ENCODE results near the gene SLC25A42. TPM values are rescaled to one million over a fixed set of nuclear protein-coding genes. Genes with fewer than 3 reads are reported as not detected.

SLC25A42 gene
- total and polyA plus RNA-seq, 3 experiments from 2014 or later = 10.4 to 19.3 (median 11.3) TPM

GRCh38 chr19:19052921-19053320, 10.9 kb upstream of the SLC25A42 start:
- no peak overlapping the region for H3K4me3 ChIP-seq (ENCODE audit: low read length)
- CTCF ChIA-PET = interaction anchor here (0.6 to 2.2 kb wide), 8 partner anchors 12 to 96 kb away, joined by 3 to 5 read pairs (median 4); no protein-coding TSS in a partner anchor
- no peaks in the 10 kb centered on the region for H3K9me3 ChIP-seq (ENCODE audit: low read length)
- Mint-ChIP-seq H3K4me3 (no peak overlapping the region), H3K4me1 (no peaks in the 10 kb centered on the region), H3K27ac (no peak overlapping the region), H3K9me3 (no peaks in the 10 kb centered on the region), H3K27me3 (no peaks in the 10 kb centered on the region), H3K36me3 (peaks cover 0 to 69% (median 2%) of the 10 kb centered on the region in 3 donors)
- no peak for DNase-seq
- H3K36me3 ChIP-seq (ENCODE audit: insufficient read depth, low read length) = peaks cover 12% of the 10 kb centered on the region
- H3K27ac ChIP-seq (ENCODE audit: low read depth, low read length) = no peak overlapping the region
- POLR2A ChIA-PET = no interaction called here
- H3K4me1 ChIP-seq (ENCODE audit: insufficient read depth, low read length) = no peaks in the 10 kb centered on the region
- no peaks in the 10 kb centered on the region for H3K27me3 ChIP-seq (ENCODE audit: insufficient read depth, low read length, poor library complexity, severe bottlenecking)

GRCh38 chr19:19053508-19054314, 10.1 kb upstream of the SLC25A42 start:
- H3K36me3 Mint-ChIP-seq = peaks cover 0 to 73% (median 2%) of the 10 kb centered on the region in 3 donors
- Histone ChIP-seq H3K4me3 (ENCODE audit: low read length) (no peak overlapping the region), H3K4me1 (ENCODE audit: insufficient read depth, low read length) (no peaks in the 10 kb centered on the region), H3K27me3 (ENCODE audit: insufficient read depth, low read length, poor library complexity, severe bottlenecking) (no peaks in the 10 kb centered on the region), H3K36me3 (ENCODE audit: insufficient read depth, low read length) (peaks cover 12% of the 10 kb centered on the region), H3K27ac (ENCODE audit: low read depth, low read length) (no peak overlapping the region), H3K9me3 (ENCODE audit: low read length) (no peaks in the 10 kb centered on the region)
- peak; percentile 53 to 76 (median 64) for DNase-seq
- H3K4me3 Mint-ChIP-seq = no peak overlapping the region
- ChIA-PET POLR2A (no interaction called here), CTCF (interaction anchor here (0.6 to 3.3 kb wide), 18 partner anchors 9 to 121 kb away, joined by 3 to 19 read pairs (median 4); partner anchors contain the start of gene SLC25A42)
- H3K9me3 Mint-ChIP-seq = no peaks in the 10 kb centered on the region
- H3K27me3 Mint-ChIP-seq = no peaks in the 10 kb centered on the region
- no peak overlapping the region for H3K27ac Mint-ChIP-seq
- no peaks in the 10 kb centered on the region for H3K4me1 Mint-ChIP-seq

GRCh38 chr19:19054315-19054938, 9.4 kb upstream of the SLC25A42 start:
- H3K27ac Mint-ChIP-seq = no peak overlapping the region
- H3K9me3 ChIP-seq (ENCODE audit: low read length) = no peaks in the 10 kb centered on the region
- H3K9me3 Mint-ChIP-seq = no peaks in the 10 kb centered on the region
- H3K27ac ChIP-seq (ENCODE audit: low read depth, low read length) = no peak overlapping the region
- no peaks in the 10 kb centered on the region for H3K27me3 ChIP-seq (ENCODE audit: insufficient read depth, low read length, poor library complexity, severe bottlenecking)
- no peak overlapping the region for H3K4me3 Mint-ChIP-seq
- no peaks in the 10 kb centered on the region for H3K4me1 Mint-ChIP-seq
- no peaks in the 10 kb centered on the region for H3K27me3 Mint-ChIP-seq
- H3K4me3 ChIP-seq (ENCODE audit: low read length) = no peak overlapping the region
- no peaks in the 10 kb centered on the region for H3K4me1 ChIP-seq (ENCODE audit: insufficient read depth, low read length)
- ChIA-PET CTCF (interaction anchor here (0.8 to 3.3 kb wide), 12 partner anchors 9 to 120 kb away, joined by 3 to 19 read pairs (median 5); partner anchors contain the start of gene SLC25A42), POLR2A (no interaction called here)
- DNase-seq = no peak
- peaks cover 0 to 69% (median 2%) of the 10 kb centered on the region in 3 donors for H3K36me3 Mint-ChIP-seq
- peaks cover 12% of the 10 kb centered on the region for H3K36me3 ChIP-seq (ENCODE audit: insufficient read depth, low read length)

GRCh38 chr19:19054939-19055440, 8.8 kb upstream of the SLC25A42 start:
- Histone ChIP-seq H3K27ac (ENCODE audit: low read depth, low read length) (no peak overlapping the region), H3K4me3 (ENCODE audit: low read length) (no peak overlapping the region), H3K9me3 (ENCODE audit: low read length) (no peaks in the 10 kb centered on the region), H3K36me3 (ENCODE audit: insufficient read depth, low read length) (peaks cover 12% of the 10 kb centered on the region), H3K4me1 (ENCODE audit: insufficient read depth, low read length) (no peaks in the 10 kb centered on the region), H3K27me3 (ENCODE audit: insufficient read depth, low read length, poor library complexity, severe bottlenecking) (no peaks in the 10 kb centered on the region)
- H3K36me3 Mint-ChIP-seq = peaks cover 0 to 68% (median 2%) of the 10 kb centered on the region in 3 donors
- DNase-seq = no peak
- ChIA-PET POLR2A (no interaction called here), CTCF (interaction anchor here (1.2 to 3.3 kb wide), 10 partner anchors 8 to 120 kb away, joined by 4 to 19 read pairs (median 6); partner anchors contain the start of gene SLC25A42)
- no peaks in the 10 kb centered on the region for H3K9me3 Mint-ChIP-seq
- H3K4me3 Mint-ChIP-seq = no peak overlapping the region
- H3K27me3 Mint-ChIP-seq = no peaks in the 10 kb centered on the region
- no peaks in the 10 kb centered on the region for H3K4me1 Mint-ChIP-seq
- no peak overlapping the region for H3K27ac Mint-ChIP-seq

- Histone ChIP-seq H3K9me3 (ENCODE audit: low read length) (no peaks in the 10 kb centered on the region), H3K36me3 (ENCODE audit: insufficient read depth, low read length) (peaks cover 12% of the 10 kb centered on the region), H3K4me1 (ENCODE audit: insufficient read depth, low read length) (no peaks in the 10 kb centered on the region), H3K4me3 (ENCODE audit: low read length) (no peak overlapping the region), H3K27ac (ENCODE audit: low read depth, low read length) (no peak overlapping the region), H3K27me3 (ENCODE audit: insufficient read depth, low read length, poor library complexity, severe bottlenecking) (no peaks in the 10 kb centered on the region)
- no peak for DNase-seq
- Mint-ChIP-seq H3K9me3 (no peaks in the 10 kb centered on the region), H3K27me3 (no peaks in the 10 kb centered on the region), H3K4me3 (no peak overlapping the region), H3K27ac (no peak overlapping the region), H3K4me1 (no peaks in the 10 kb centered on the region), H3K36me3 (peaks cover 0 to 61% (median 2%) of the 10 kb centered on the region in 3 donors)
- CTCF ChIA-PET = interaction anchor here (1.6 to 3.3 kb wide), 4 partner anchors 12 to 119 kb away, joined by 5 to 19 read pairs (median 10); no protein-coding TSS in a partner anchor
- POLR2A ChIA-PET = no interaction called here
These were observed 8.1 kb upstream of the SLC25A42 start for GRCh38 chr19:19055701-19056100.

GRCh38 chr19:19056636-19057275, 7.0 kb upstream of the SLC25A42 start:
- H3K4me1 ChIP-seq (ENCODE audit: insufficient read depth, low read length) = no peaks in the 10 kb centered on the region

GRCh38 chr19:19057317-19057716, 6.5 kb upstream of the SLC25A42 start:
- DNase-seq = no peak
- Mint-ChIP-seq H3K27ac (no peak overlapping the region), H3K9me3 (no peaks in the 10 kb centered on the region), H3K27me3 (no peaks in the 10 kb centered on the region), H3K4me3 (no peak overlapping the region), H3K4me1 (peaks cover 0 to under 1% (median 0%) of the 10 kb centered on the region in 3 donors), H3K36me3 (peaks cover 0 to 49% (median 0%) of the 10 kb centered on the region in 3 donors)
- H3K4me1 ChIP-seq (ENCODE audit: insufficient read depth, low read length) = no peaks in the 10 kb centered on the region
- H3K9me3 ChIP-seq (ENCODE audit: low read length) = no peaks in the 10 kb centered on the region
- H3K36me3 ChIP-seq (ENCODE audit: insufficient read depth, low read length) = peaks cover 9% of the 10 kb centered on the region
- POLR2A ChIA-PET = no interaction called here
- H3K27me3 ChIP-seq (ENCODE audit: insufficient read depth, low read length, poor library complexity, severe bottlenecking) = no peaks in the 10 kb centered on the region
- no peak overlapping the region for H3K27ac ChIP-seq (ENCODE audit: low read depth, low read length)
- no peak overlapping the region for H3K4me3 ChIP-seq (ENCODE audit: low read length)
- CTCF ChIA-PET = interaction anchor here (3.3 kb wide), 1 partner anchor 117 kb away, joined by 11 read pairs; no protein-coding TSS in a partner anchor

More at GRCh38 chr19:19056636-19057275, 7.0 kb upstream of the SLC25A42 start:
- H3K27me3 ChIP-seq (ENCODE audit: insufficient read depth, low read length, poor library complexity, severe bottlenecking) = no peaks in the 10 kb centered on the region
- H3K9me3 ChIP-seq (ENCODE audit: low read length) = no peaks in the 10 kb centered on the region
- Mint-ChIP-seq H3K36me3 (peaks cover 0 to 54% (median 0%) of the 10 kb centered on the region in 3 donors), H3K4me1 (no peaks in the 10 kb centered on the region), H3K27ac (no peak overlapping the region), H3K4me3 (no peak overlapping the region), H3K9me3 (no peaks in the 10 kb centered on the region), H3K27me3 (no peaks in the 10 kb centered on the region)
- H3K27ac ChIP-seq (ENCODE audit: low read depth, low read length) = no peak overlapping the region
- H3K36me3 ChIP-seq (ENCODE audit: insufficient read depth, low read length) = peaks cover 9% of the 10 kb centered on the region
- no peak for DNase-seq
- POLR2A ChIA-PET = interaction anchor here (0.7 kb wide), 1 partner anchor 1197 kb away, joined by 5 read pairs; no protein-coding TSS in a partner anchor
- CTCF ChIA-PET = interaction anchor here (3.3 kb wide), 1 partner anchor 118 kb away, joined by 11 read pairs; no protein-coding TSS in a partner anchor
- H3K4me3 ChIP-seq (ENCODE audit: low read length) = no peak overlapping the region
